GM20431 (cell line): ENCODE data around the gene MYPN.
"Not testable (repeated sequence)": the region's sequence is repeated elsewhere in the genome, so short reads cannot be mapped to it uniquely, and the experiment has no call there.

Experiments used
- in situ Hi-C: fragments of 300-500 bp; cut with MseI, MboI; formaldehyde crosslinking; loops from one replicate; pipeline ENCODE4 v1.15.0; 2020; ENCODE audit warnings: low sequenced_read_pairs; ENCODE audit not compliant: unreplicated experiment

Gene MYPN

DNA sequence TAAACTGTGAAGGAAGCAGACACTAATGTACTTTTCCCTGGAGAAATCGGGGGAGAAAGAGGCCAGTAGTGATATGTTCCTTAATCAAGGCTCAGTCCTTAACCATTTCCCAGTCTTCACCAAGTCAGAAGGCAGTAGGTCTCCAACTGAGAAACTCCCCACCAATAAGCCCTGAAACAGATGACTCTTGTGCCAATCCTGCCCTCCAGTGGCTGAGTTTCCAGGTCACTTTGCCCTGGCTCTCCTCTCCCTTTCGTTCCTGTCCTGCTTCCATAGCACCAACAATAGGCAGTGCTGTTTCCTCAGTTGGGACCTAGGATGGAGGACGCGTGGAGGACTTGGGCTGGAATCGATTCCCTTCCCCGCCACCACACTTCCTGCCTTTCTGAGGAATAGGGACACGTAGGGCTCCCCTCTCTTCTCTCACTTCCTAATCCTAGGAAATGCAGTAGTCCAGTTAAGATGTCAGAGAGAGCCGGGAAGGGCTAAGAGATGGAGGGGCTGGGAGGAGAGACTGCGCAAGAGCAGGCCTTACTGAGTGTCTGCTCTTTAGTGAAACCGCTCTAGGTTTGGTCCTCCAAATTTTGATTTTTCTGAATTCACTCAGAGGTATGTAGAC is 99.2 kb downstream of the MYPN start:
- in situ Hi-C loops, result no loop called here

DNA sequence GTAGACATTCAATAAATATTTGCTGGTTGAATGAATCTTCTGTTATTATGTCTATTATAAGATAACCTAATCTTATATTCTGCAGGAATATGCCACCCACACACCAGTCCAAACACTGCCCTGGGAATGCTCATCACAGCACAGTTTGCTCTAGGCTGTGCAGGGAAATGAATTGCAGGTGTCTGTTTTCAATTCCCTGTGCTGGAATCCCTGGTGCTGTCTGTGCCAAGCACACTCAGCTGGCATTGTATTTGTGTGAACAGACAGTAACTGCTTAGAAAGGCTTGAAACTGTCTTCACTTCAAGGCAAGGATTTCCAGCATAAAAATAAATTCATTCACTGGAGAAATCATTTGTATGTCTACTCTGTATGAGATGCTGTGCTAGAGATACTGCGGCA is 102.4 kb downstream of the MYPN start:
- in situ Hi-C loops, result no loop called here

DNA sequence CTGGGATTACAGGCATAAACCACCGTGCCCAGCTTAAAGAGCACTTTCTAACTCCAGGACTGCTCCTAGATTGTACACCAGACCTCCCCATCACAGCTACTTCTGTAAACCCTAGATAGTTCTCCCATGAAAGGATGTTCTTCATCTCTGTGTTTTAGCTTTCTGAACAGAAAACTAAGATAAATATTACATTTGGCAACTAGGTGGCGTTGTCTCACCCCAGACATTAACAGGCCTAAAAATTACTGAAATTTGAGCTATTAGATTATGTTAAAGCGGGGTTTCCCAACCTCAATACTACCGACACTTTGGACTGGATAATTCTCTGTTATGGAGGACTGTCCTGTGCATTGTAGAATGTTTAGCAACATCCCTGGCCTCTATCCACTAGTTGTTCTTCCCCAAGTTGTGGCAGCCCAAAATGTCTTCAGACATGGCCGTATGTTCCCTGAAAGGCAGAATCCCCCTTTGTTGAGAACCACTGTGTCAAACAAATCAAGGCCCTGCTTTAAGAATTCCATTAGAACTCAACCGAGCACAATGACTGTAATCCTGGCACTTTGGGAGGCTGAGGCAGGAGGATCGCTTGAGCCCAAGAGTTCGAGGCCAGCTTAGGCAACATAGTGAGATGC is 103.5 kb downstream of the MYPN start:
- in situ Hi-C loops, result no loop called here

DNA sequence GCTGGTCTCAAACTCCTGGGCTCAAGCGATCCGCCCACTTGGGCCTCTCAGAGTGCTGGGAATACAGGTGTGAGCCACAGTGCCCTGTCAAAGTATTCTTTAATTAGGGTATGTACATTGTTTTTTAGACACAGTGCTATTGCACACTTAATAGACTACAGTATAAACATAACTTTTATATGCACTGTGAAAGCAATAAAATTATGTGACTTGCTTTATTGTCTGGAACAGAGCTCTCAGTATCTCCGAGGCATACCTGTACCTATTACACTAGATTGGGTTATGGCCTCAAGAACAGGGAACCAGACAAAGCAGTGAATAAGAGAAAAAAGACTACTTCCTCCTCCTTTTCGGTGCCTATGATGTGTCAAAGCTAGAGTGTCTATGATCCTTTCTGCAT is 109.5 kb downstream of the MYPN start:
- in situ Hi-C loops, result no loop called here

DNA sequence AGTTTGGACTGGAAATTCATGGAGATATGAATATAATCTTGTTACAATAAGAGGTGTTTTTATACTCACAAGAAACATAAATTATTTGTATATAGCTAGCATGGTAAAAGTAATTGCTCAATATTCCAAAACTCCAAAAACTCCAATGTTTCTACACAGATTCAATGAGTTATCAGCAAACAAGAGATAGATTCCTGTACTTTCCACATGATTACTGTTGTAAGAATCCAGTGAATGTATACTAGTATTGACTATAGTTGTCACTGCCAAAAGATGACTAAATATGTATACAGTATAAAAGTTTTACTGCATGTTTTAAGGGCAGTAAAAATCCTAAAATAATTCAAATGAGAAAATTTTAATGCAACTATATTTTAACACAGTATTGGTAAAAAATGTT is 111.9 kb downstream of the MYPN start:
- in situ Hi-C loops, result no loop called here

DNA sequence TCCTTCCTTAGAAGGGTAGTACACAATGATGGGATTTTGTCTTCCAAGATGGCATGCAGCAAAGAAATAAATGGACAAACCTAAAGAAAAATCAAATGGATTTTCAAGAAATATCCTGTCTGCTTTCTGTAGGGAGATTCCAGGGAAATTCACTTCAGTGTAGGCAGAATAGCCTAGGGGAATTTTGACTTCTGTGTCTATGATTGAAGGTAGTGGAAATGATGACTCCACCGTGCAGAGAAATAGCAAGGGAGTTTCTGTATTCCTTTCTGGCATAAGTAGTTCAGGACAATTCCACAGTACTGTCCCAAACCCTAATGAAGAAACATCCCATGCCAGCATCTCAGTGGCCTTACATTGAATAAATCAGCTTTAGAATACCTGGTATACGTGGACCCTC is 113.1 kb downstream of the MYPN start:
- in situ Hi-C loops, result no loop called here

DNA sequence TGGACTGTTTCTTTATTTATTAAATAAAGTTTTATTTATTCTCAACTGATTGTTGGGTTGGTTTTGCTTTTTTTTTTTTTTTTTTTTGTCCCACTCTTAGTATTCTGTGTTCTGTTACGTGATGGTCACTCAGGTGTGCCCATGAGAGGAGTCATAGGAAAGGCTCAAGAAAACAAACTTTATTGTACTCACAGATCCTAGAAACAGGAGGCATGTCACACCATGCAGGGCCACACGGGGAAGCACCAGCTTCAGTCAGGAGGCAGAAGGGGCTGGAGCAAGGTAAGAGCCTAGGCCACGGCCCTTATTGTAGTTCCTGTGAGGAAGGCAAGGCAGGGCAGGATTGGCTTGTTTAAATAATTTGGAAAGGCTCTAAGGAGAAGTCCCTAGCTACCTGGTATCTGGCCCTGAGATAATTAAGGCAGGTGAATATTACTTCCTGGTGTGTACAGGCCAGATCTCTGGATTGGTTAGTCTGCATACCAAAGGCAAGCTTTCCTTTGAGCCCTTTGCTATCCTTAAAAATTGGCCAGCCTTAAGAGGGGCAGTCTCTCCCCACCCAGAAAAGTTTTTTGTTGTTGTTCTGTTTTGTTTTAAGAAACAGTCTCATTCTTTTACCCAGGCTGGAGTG is 114.4 kb downstream of the MYPN start:
- in situ Hi-C loops, result no loop called here

DNA sequence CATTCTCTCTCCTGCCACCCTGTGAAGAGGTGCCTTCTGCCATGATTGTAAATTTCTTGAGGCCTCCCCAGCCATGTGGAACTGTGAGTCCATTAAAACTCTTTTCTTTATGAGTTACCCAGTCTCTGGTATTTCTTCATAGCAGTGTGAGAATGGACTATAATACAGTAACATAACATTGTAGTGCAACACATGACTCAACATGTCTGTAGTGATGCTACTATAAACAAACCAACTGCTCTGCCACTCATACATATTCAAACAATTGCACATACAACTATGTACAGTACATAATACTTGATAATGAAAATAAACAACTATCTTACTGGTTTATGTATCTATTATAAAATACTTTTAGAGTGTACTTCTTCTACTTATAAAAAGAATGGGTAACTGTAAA is 115.5 kb downstream of the MYPN start:
- in situ Hi-C loops, result no loop called here

DNA sequence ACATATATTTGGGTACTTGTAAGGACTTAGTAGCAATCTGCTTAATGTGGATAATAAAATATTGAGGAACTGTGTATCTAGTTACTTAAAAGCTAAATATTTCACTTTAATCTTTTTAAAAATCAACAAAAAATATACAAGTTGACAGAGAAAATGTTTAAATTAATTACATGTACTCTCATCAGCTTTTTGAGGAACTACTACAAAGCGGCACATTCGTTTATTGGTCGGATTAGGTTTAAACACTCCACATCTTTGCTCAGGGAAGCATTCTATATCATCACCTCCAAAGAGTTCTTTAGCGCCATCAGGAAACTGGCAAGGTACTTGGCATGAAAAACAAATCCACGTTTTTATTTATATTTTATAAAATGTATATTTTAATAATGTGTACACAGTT is 121.0 kb downstream of the MYPN start:
- in situ Hi-C loops, result no loop called here

DNA sequence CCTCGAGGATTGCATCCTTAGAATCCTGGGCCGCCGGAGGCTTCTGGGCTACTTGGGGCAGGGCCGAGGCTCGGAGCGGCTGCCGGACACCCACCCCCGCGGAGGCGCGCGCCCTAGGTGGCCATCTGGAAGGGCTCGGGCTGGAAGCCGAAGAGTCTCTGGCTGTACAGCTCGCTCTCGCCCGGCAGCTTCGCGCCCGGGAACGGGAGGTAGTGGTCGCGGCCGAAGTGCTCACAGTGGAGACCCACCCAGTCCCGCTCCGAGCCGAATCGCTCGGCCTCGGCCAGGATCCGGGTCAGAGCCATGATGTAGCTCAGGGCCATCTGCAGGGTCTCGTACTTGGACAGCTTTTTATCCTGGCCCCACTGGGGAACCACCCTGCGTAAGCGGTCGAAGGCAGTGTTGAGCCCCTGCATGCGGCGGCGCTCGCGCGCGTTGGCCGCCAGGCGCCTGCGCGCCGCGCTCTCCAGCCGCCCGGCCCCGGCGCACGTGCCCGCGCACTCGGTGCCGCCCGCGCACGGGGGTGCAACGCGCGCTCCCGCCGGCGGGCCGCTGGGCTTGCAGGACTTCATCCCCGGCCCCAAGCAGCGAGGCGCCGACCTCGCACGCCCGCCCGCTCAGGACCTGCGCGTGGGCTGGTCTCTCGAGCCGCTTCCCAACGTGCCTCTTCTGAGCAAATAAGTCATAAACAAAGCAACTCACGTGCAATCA is 122.0 kb downstream of the MYPN start:
- in situ Hi-C loops, result no loop called here

DNA sequence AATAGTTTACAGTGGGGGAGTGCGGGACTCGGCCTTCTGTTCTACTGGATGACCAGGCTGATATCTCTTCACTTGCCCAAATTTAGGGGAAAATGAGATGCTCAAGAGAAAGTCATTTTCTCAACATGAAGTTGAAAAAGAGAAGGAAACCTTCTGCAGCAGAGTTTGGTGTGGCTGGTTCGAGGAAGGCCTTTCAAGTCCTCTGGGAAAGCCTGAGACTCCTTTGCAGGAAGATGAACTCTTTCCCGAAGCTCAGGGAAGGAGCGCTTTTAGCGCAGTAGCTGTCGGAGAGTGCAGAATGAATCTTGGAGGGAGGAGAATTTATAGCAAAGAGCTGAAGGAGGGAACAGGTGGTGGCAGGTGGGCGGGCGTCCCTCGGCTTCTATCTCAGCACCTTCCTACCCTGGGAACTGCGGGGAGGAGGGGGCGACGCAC is 122.5 kb downstream of the MYPN start, which contains the start of gene ATOH7:
Gene ATOH7 (minus strand): TSS at position 297 of the 435 bp plus-strand sequence. CDS start 436 bp downstream, outside the sequence.
- in situ Hi-C loops, result no loop called here

DNA sequence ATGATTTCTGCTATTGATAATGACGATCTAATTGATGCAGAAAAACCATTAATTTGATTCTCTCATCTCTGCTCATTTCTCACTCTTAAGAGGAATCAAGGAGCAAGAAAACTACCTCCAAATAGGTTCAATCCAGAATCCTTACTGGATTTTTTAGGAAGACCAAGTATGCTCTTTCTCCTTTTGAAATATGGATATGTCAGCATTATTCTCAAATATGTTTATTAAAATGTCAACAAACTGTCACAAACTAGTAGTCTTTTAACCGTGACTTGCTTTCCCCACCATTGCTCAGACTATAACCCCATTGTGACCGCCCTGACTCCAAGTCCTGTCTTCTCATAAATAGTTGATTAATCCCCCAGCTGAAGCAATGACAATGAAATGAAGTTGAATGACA is 123.8 kb downstream of the MYPN start:
- in situ Hi-C loops, result no loop called here

DNA sequence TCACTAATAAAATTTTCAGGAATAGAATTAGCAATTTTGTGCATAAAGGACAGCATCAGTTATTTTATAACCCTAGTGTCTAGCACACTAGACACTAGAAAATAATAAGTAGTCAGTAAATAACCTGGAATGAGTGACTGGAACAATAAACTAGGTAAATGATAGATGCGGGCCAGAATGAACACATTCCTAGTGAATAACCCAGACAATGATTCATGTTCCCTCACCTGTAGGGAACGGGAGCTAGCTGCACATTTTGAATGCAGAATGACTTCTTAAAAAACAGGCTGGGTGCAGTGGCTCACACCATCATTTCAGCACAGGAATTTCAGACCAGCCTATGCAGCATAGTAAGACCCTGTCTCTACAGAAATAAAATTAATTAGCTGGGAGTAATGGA is 125.8 kb downstream of the MYPN start:
- in situ Hi-C loops, result no loop called here

DNA sequence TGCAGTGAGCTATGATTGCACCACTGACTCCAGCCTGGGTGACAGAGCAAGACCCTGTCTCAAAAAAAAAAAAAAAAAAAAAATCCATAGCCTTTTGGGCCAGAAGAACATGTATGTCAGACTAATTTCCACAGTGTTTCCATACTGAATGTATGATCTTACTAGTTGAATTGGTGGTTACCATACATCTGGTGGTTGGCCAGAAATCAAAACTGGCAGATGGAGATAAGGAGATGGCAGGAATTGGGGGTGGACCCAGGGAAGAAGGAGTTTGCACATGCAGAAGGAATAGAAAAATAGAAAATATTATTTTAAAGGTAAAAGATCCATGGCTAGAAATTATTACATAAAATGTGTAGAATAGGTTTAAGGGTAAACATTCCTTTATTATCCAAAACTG is 126.3 kb downstream of the MYPN start:
- in situ Hi-C loops, result no loop called here

DNA sequence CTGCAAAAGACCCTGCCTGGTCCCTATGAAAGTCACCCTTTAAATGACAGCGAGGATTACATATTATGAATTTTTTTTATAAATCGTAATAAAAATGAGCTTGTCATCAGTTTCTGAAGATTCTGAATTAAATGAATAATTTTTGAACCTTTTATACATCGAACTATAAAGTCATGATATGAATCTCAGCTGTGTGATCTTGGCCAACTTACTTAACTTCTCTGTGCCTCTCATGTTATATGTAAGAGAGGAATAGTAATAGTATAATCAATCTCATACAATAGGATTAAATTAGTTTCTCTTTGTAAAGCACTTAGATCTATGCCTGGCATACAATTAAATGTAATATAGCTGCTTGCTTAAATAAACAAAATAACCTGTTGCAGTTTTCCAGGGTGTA is 127.9 kb downstream of the MYPN start:
- in situ Hi-C loops, result no loop called here

DNA sequence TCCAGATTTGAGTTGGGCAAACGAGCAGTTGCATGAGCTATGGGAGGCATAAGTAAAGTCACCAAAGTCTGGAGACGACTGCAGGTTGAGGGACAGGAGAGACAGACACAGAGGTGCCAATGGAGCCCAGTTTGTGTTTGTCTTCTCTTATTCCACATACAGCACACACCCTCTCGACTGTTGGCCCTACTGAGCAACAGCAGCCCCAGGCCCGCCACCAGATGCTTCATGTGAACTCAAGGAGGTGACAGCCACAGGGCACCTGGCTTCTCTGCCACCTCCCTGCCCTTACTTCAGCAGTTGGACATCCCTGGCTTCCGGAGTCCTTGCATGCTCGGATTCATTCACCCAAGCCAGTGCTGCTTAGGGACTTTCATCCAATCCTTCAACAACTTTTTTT is 129.1 kb downstream of the MYPN start:
- in situ Hi-C loops, result no loop called here

DNA sequence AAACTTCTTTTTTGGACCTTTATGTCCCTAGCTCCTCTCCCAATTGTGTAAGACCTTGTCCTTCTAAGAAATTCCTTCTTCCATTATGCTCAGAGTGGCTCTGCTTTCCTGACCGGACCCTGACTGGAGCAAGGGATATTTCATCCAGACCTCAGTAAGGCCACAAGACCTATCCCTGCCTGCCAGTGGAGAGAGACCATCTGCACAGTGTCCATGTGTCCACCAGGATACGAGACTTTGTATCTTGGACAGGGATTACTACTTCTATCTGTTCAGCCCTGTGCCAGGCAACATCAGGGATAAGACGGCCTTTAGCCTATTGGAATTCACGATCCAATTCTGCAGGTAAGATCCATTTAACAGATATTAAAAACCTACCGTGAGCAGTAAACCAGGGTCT is 129.8 kb downstream of the MYPN start:
- in situ Hi-C loops, result no loop called here

DNA sequence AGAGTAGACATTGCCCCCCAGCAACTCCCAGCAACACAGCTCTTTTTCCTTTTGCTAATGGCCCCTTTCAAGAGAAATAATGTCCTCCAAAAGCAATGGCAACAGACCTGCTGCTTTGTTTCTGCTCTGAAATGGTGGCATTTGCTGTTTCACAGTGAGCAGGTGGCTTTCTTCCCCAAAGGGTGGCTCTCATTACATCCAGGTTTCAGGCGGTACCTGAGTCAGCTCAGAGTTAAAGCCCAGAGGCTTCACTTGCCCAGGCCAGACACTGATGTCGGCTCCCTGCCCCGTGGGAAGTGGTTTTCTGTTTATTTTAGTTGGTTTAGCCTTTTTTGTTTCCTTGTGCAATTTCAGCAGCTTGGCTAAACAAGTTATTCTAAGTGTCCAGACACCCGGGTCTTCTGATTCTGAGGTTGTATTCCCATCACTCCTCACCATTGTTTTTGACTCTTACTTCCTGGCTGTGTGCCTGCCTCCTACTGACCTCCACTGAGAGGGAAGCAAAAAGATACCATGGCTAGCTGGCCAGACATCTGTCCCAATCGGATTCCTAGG is 130.4 kb downstream of the MYPN start:
- in situ Hi-C loops, result no loop called here

DNA sequence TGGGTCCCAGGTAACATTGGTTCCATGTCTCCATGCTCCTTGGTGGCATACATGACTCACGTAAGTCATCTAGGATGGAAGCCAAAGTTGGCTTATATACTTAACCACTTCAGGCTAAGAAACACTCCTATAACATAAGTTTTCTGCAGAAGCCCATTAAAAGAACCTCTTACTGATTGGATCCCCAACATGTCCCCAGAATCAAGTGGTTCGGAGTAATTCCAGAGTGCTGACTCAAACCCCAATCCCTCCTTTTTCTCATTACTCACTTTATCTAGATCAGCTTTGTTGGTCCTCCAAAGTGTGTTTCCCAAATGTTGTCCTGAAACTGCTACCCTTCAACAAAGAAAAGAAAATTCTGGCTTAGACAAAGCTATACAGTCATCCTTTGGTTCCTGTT is 132.8 kb downstream of the MYPN start:
- in situ Hi-C loops, result no loop called here

DNA sequence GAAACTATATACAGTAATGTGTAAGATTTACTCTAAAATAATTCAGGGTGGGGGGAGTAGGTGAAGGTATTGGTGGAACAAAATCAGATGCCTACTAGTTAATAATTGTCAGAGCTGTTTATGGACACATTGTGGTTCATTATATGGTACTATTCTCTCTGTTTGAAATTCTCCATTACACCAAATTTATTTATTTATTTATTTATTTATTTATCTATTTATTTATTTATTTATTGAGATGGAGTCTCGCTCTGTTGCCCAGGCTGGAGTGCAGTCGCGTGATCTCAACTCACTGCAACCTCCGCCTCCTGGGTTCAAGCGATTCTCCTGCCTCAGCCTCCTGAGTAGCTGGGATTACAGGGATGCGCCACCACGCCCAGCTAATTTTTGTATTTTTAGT is 137.1 kb downstream of the MYPN start:
- in situ Hi-C loops, result not testable (repeated sequence)

DNA sequence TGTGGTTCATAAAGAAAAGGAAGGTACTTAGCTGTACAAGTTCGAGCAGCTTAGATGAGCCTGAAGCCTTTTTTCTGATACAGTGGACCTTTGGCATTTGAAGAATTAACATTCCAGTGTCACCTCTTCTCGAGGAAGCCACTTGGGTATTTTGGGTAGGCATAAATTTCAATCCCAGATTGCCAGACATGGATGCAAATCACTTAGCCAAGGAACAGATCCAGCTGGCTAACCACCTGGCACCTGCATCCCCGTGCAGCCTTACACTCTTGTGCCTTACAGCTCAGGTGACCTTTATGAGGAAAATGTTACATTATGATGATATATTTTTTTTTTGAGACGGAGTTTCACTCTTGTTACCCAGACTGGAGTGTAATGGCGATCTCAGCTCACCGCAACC is 138.6 kb downstream of the MYPN start:
- in situ Hi-C loops, result no loop called here
